HEK293T (cell line): ENCODE data around the gene METTL26.

Source experiments
- CTCF ChIA-PET: fragments of 350-600 bp; formaldehyde crosslinking; extraction: SDS; loops from one replicate; lab custom pipeline; 2021; ENCODE audit warnings: antibody characterized with exemption, inconsistent platforms; lab: Yijun Ruan, JAX
- POLR2A ChIA-PET: fragments of 350-600 bp; formaldehyde crosslinking; extraction: SDS; loops from one replicate; lab custom pipeline; 2020; ENCODE audit warnings: antibody characterized with exemption, inconsistent platforms; lab: Yijun Ruan, JAX
- DNase-seq: peaks from one replicate; pipeline ENCODE4 v3.0.0; 2012; ENCODE audit warnings: mixed read lengths; ENCODE audit errors: extremely low spot score
- ARNT ChIP-seq: fragments of 450-650 bp; IDR thresholded peaks from 2 replicates; pipeline ENCODE4 v1.6.1; 2017; ENCODE audit warnings: mild to moderate bottlenecking
- BHLHE40 ChIP-seq: fragments of 450-650 bp; IDR thresholded peaks from 2 replicates; pipeline ENCODE4 v1.6.1; 2016; ENCODE audit warnings: mild to moderate bottlenecking, moderate library complexity, borderline replicate concordance
- CTBP1 ChIP-seq: fragments of 450-650 bp; IDR thresholded peaks from 2 replicates; pipeline ENCODE4 v1.6.1; 2016; ENCODE audit warnings: borderline replicate concordance
- ELF4 ChIP-seq: fragments of 450-650 bp; IDR thresholded peaks from 2 replicates; pipeline ENCODE4 v1.6.1; 2017; ENCODE audit warnings: antibody characterized with exemption
- FOXA1 ChIP-seq: fragments of 450-650 bp; IDR thresholded peaks from 2 replicates; pipeline ENCODE4 v1.6.1; 2016; ENCODE audit warnings: mild to moderate bottlenecking
- FOXK2 ChIP-seq: fragments of 450-650 bp; IDR thresholded peaks from 2 replicates; pipeline ENCODE4 v1.6.1; 2016; ENCODE audit warnings: mild to moderate bottlenecking
- FOXM1 ChIP-seq: fragments of 450-650 bp; IDR thresholded peaks from 2 replicates; pipeline ENCODE4 v1.6.1; 2017; ENCODE audit warnings: mild to moderate bottlenecking, borderline replicate concordance
- HDGF ChIP-seq: fragments of 450-650 bp; IDR thresholded peaks from 2 replicates; pipeline ENCODE4 v1.6.1; 2017; ENCODE audit warnings: antibody characterized with exemption, borderline replicate concordance
- L3MBTL2 ChIP-seq: fragments of 450-650 bp; conservative IDR thresholded peaks from 2 replicates; pipeline ENCODE4 v1.6.1; 2016; ENCODE audit warnings: mild to moderate bottlenecking
- LEF1 ChIP-seq: fragments of 450-650 bp; IDR thresholded peaks from 2 replicates; pipeline ENCODE4 v1.6.1; 2017; ENCODE audit warnings: mild to moderate bottlenecking, borderline replicate concordance
- NFRKB ChIP-seq: fragments of 450-650 bp; IDR thresholded peaks from 2 replicates; pipeline ENCODE4 v1.6.1; 2016; ENCODE audit warnings: mild to moderate bottlenecking, moderate library complexity
- PKNOX1 ChIP-seq: fragments of 450-650 bp; IDR thresholded peaks from 2 replicates; pipeline ENCODE4 v1.6.1; 2016
- SP1 ChIP-seq: fragments of 450-650 bp; IDR thresholded peaks from 2 replicates; pipeline ENCODE4 v1.6.1; 2017
- SUZ12 ChIP-seq: fragments of 450-650 bp; IDR thresholded peaks from 2 replicates; pipeline ENCODE4 v1.6.1; 2016; ENCODE audit warnings: mild to moderate bottlenecking
- TARDBP ChIP-seq: fragments of 450-650 bp; IDR thresholded peaks from 2 replicates; pipeline ENCODE4 v1.6.1; 2016
- ZNF384 ChIP-seq: fragments of 450-650 bp; IDR thresholded peaks from 2 replicates; pipeline ENCODE4 v1.6.1; 2016

Gene METTL26

GRCh38 chr16:592518-593306 lies 43.4 kb downstream of the METTL26 start:
- peak; percentile 61; the same call in 1 of the 2 replicates for TF ChIP-seq L3MBTL2
- no peak for TF ChIP-seq CTBP1
- peak; percentile 34; the same call in 1 of the 2 replicates for TF ChIP-seq ARNT
- ChIA-PET CTCF (interaction anchor here (1.1 kb wide), 1 partner anchor 8 kb away, joined by 3 read pairs; no protein-coding TSS in a partner anchor), POLR2A (interaction anchor here (0.7 kb wide), 1 partner anchor 50 kb away, joined by 3 read pairs; no protein-coding TSS in a partner anchor)
- peak; percentile 70 for DNase-seq

GRCh38 chr16:591892-592517 lies 44.1 kb downstream of the METTL26 start:
- CTCF ChIA-PET = interaction anchor here (1.1 kb wide), 1 partner anchor 9 kb away, joined by 3 read pairs; no protein-coding TSS in a partner anchor
- POLR2A ChIA-PET = no interaction called here
- no peak for TF ChIP-seq BHLHE40
- TF ChIP-seq FOXK2 = no peak
- TF ChIP-seq FOXM1 = no peak
- TF ChIP-seq ARNT = no peak
- TF ChIP-seq TARDBP = no peak
- TF ChIP-seq NFRKB = no peak
- no peak for TF ChIP-seq ZNF384
- no peak for TF ChIP-seq SUZ12
- TF ChIP-seq L3MBTL2 = no peak
- TF ChIP-seq CTBP1 = no peak
- TF ChIP-seq HDGF = no peak
- no peak for TF ChIP-seq FOXA1
- no peak for DNase-seq

GRCh38 chr16:591231-591630 lies 44.9 kb downstream of the METTL26 start:
- DNase-seq = no peak
- POLR2A ChIA-PET = no interaction called here
- CTCF ChIA-PET = no interaction called here
- TF ChIP-seq TARDBP = no peak
- TF ChIP-seq NFRKB = no peak
- no peak for TF ChIP-seq PKNOX1
- TF ChIP-seq CTBP1 = no peak
- TF ChIP-seq FOXK2 = no peak

- no peak for DNase-seq
- TF ChIP-seq ARNT (no peak), BHLHE40 (no peak), ZNF384 (no peak), FOXM1 (no peak), HDGF (no peak), CTBP1 (no peak), ELF4 (no peak), SUZ12 (no peak), NFRKB (no peak), FOXA1 (no peak), FOXK2 (no peak), L3MBTL2 (no peak), LEF1 (no peak), TARDBP (no peak), SP1 (no peak), PKNOX1 (no peak)
- CTCF ChIA-PET = no interaction called here
- POLR2A ChIA-PET = interaction anchor here (0.8 kb wide), 1 partner anchor 10 kb away, joined by 4 read pairs; no protein-coding TSS in a partner anchor
Observed at GRCh38 chr16:590815-591200, 45.3 kb downstream of the METTL26 start.

- ChIA-PET CTCF (no interaction called here), POLR2A (interaction anchor here (0.8 kb wide), 1 partner anchor 10 kb away, joined by 4 read pairs; no protein-coding TSS in a partner anchor)
- no peak for DNase-seq
- no peak for TF ChIP-seq CTBP1
- TF ChIP-seq ELF4 = no peak
- TF ChIP-seq BHLHE40 = no peak
- no peak for TF ChIP-seq FOXM1
- no peak for TF ChIP-seq ZNF384
- TF ChIP-seq SP1 = no peak
- no peak for TF ChIP-seq PKNOX1
- TF ChIP-seq NFRKB = no peak
- TF ChIP-seq TARDBP = no peak
Observed at GRCh38 chr16:590188-590814, 45.8 kb downstream of the METTL26 start.
